ENCODE data around the gene SRC. TPM values are rescaled to one million over a fixed set of nuclear protein-coding genes. Genes with fewer than 3 reads are reported as not detected.

Gene SRC
- total RNA-seq, 1 experiment from 2014 or later, result 42.3 TPM

- no peak overlapping the region; the same call in 1 of the 2 replicates for H3K27ac ChIP-seq (ENCODE audit: low read depth, low read length)
Observed at GRCh38 chr20:37395921-37396415, 50.0 kb downstream of the SRC start.

More at GRCh38 chr20:37395921-37396415, 50.0 kb downstream of the SRC start:
- intact Hi-C loops (cut with micrococcal nuclease), result no loop called here
- Histone ChIP-seq H3K9me3 (ENCODE audit: control insufficient read depth in 1 of 2, insufficient read depth in 1 of 2, low read depth in 1 of 2, low read length in 2 of 2) (no peaks in the 10 kb centered on the region), H3K4me1 (ENCODE audit: control insufficient read depth in 1 of 2, insufficient read depth in 2 of 2, low read length in 2 of 2) (peaks cover 0 to 10% of the 10 kb centered on the region in 2 experiments; a peak in 1 of 4 replicates), H3K27me3 (ENCODE audit: insufficient read depth, low read length) (no peaks in the 10 kb centered on the region), H3K9me2 (ENCODE audit: insufficient read depth) (no peaks in the 10 kb centered on the region), H3K9ac (ENCODE audit: low read length) (no peak overlapping the region), H3K4me3 (replicated peaks in 1 of 2; ENCODE audit: low read depth in 1 of 2, low read length in 2 of 2) (no peak overlapping the region), H2AFZ (ENCODE audit: low read depth, low read length, poor library complexity, severe bottlenecking) (no peak overlapping the region), H3K36me3 (ENCODE audit: control insufficient read depth in 1 of 2, insufficient read depth in 2 of 2, low read length in 2 of 2) (peaks cover 4 to 15% of the 10 kb centered on the region in 2 experiments; a peak in 3 of 4 replicates), H4K20me1 (ENCODE audit: insufficient read depth) (no peaks in the 10 kb centered on the region), H3K79me2 (ENCODE audit: insufficient read depth, low read length) (no peaks in the 10 kb centered on the region), H3K4me2 (ENCODE audit: low read length) (no peak overlapping the region; the same call in 1 of the 2 replicates)
- TF ChIP-seq ZNF274 (IDR thresholded peaks at IDR 0.05; ENCODE audit: low read depth, low read length) (no peak), TCF7L2 (IDR thresholded peaks at IDR 0.05; ENCODE audit: borderline replicate concordance, extremely low read depth, insufficient read depth, insufficient read length) (no peak), YY1 (IDR thresholded peaks at IDR 0.05; ENCODE audit: extremely low read depth, insufficient replicate concordance, low read depth, low read length) (no peak), ELF1 (IDR thresholded peaks at IDR 0.05; ENCODE audit: borderline replicate concordance, low read depth) (no peak), SIN3A (IDR thresholded peaks at IDR 0.05; ENCODE audit: low read depth) (no peak), ZBTB33 (IDR thresholded peaks at IDR 0.05; ENCODE audit: extremely low read depth, insufficient replicate concordance, low read length) (no peak), EZH2phosphoT487 (IDR thresholded peaks at IDR 0.05; ENCODE audit: borderline replicate concordance) (no peak), CTCF (IDR thresholded peaks at IDR 0.05 in 2 of 3, conservative IDR thresholded peaks at IDR 0.05 in 1 of 3; ENCODE audit: borderline replicate concordance in 1 of 3, insufficient read depth in 1 of 3, low read depth in 2 of 3, low read length in 2 of 3) (no peak), CBX3 (IDR thresholded peaks at IDR 0.05; ENCODE audit: low read depth) (no peak)
- ChIA-PET POLR2A (no interaction called here), RAD21 (ENCODE audit: low non-redundant PET in 1 of 2, low total read pairs in 2 of 2, uncharacterized antibody in 2 of 2, unreplicated experiment in 2 of 2) (no interaction called here), CTCF (no interaction called here)
- DNase-seq (ENCODE audit: low read depth, low spot score), result no peak
- no peak for ATAC-seq
- no TSS peak for BruUV-seq (replicated peaks)

Data from HCT116 (cell line).